Measurements from ENCODE around the gene TINAGL1.
"Not testable (repeated sequence)": the region's sequence is repeated elsewhere in the genome, so short reads cannot be mapped to it uniquely, and the experiment has no call there.

The TINAGL1 gene

DNA sequence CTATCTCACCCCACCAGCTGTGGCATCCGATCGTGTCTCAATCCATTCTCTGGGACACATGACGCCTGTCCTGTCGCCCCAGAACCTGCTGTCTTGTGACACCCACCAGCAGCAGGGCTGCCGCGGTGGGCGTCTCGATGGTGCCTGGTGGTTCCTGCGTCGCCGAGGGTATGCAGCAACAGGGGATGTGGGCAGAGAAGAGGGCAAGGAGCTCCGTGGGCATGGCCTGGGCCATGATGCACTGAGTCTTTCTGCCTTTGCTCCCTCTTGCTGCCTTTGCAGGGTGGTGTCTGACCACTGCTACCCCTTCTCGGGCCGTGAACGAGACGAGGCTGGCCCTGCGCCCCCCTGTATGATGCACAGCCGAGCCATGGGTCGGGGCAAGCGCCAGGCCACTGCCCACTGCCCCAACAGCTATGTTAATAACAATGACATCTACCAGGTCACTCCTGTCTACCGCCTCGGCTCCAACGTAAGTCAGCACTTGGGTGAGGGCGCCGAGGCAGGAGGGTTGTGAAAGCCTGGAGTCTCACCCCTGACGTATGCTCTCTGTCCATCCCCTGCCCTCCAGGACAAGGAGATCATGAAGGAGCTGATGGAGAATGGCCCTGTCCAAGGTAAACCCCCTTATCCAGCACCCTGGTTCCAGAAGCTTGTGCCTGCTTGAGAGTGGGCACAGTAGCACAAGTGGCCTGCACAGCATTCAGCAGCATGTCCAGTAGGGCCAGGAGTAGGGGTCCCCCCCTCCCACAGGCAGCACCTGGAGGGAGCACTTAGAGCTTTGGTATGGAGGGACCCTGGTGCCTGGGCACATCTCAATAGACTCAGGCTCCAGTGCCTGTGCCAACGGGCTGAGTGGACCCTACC, 8.8 kb downstream of the TINAGL1 start:
- no peak for DNase-seq

DNA sequence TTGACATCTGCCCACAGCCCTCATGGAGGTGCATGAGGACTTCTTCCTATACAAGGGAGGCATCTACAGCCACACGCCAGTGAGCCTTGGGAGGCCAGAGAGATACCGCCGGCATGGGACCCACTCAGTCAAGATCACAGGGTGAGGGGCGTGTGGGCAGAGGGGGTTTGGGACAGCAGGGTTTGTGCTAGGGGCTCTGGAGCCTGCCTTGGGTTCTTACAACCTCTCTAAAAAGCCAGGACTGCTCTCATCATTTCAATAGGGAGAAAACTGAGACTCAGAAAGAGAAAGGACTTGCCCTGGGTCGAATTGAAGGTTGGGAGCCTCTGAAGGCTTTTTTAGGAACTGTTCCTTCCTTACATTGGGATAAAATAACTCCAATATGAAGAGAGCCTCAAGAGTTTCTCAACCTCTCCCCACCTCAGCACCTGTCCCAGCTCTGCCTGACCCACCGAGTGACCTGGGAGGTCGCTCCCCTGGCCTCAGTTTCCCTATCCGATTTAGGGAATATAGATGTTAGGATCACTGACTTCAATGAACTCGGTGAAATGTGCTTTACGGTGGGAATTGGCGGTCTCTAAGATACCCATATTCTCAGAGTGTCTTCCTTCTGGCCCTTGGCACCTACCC, 9.5 kb downstream of the TINAGL1 start:
- DNase-seq = no peak

DNA sequence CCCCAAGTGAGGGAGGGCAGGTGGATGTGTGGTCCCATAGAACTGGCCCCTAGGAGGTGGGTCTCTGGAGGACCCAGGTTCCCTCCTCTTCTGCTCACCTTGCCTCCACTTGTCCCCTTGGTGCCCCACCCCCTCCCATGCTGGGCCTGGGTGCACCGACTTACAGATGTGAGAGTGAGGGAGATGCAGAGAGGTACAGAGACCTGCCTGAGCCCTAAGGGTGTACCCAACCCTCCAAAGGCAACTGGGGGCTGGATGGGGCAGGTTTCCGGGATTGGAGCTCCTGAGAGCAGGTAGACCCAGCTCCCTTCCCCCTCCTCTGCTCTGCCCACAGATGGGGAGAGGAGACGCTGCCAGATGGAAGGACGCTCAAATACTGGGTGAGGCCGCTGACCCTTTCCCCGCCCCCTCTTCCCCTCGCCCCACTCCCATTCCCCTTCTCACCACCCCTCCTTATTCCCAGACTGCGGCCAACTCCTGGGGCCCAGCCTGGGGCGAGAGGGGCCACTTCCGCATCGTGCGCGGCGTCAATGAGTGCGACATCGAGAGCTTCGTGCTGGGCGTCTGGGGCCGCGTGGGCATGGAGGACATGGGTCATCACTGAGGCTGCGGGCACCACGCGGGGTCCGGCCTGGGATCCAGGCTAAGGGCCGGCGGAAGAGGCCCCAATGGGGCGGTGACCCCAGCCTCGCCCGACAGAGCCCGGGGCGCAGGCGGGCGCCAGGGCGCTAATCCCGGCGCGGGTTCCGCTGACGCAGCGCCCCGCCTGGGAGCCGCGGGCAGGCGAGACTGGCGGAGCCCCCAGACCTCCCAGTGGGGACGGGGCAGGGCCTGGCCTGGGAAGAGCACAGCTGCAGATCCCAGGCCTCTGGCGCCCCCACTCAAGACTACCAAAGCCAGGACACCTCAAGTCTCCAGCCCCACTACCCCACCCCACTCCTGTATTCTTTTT, 10.3 kb downstream of the TINAGL1 start:
- DNase-seq = no peak

DNA sequence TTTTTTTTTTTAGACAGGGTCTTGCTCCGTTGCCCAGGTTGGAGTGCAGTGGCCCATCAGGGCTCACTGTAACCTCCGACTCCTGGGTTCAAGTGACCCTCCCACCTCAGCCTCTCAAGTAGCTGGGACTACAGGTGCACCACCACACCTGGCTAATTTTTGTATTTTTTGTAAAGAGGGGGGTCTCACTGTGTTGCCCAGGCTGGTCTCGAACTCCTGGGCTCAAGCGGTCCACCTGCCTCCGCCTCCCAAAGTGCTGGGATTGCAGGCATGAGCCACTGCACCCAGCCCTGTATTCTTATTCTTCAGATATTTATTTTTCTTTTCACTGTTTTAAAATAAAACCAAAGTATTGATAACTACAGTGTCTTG, 11.0 kb downstream of the TINAGL1 start:
- not testable (repeated sequence) for DNase-seq

DNA sequence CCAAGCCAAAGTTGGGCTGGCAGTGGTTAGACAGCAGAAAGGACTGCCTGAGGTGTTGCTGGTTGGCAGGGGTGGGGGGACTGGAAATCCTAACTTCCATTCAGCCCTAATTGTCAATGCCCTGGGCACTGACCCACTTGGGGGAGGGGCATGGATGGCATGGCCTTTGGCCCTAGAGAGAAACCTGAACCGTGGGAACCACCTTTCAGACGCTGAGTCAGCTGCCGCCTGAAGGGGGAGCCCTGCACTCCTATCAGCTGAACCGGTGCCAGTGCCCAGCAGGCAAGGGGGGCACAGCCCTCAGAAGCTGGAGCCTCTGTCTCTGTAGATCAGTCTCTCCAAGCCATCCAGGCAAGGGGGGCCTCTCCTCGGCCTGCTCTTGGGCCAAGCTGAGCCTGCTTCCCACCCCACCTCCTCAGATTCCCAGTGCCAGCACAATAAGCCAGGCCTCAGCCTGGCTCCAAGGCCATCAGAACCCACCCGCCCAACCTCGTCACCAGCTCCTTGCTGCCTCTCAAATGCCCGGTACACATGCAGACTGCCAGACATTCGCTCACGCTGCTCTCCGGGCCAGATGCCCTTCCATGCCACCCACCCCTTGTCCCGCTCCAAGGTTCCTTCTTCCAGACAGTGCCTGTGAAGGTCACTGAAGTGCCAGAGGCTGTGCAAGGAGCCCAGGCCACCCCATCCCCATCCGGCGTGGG, 11.6 kb downstream of the TINAGL1 start:
- DNase-seq = no peak

DNA sequence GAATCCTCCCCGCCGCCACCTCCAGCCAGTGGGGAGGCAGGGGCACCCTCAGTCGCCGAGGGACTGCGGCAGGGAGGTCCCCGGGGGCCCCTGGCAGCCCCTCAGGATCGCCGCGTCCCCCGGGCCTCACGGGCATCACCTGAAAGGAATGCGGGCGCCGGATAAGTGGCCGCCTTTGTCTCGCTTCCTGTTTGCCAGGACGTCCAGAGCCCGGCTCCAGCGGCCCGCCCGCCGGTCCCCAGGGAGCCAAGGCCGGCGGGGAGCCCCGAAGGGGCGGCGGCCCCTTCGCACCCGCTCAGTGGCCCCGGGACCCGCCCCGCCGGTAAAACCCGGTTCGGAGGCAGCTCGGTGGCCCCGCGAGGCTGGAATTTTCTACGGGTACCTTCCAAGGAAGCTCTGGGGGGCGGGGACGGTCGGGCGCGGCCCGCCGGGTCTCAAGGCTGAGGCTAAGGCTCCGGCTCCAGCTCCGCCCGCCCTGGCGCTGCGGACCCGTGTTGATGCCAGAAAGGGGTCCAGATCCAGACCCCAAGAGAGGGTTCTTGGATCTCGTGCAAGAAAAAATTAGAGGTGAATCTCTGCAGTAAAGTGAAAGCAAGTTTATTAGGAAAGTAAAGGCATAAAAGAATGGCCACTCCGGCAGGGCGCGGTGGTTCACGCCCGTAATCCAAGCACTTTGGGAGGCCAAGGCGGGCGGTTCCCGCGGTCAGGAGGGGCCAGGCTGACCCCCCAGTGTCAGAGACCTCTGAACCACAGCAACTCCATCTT, 12.6 kb downstream of the TINAGL1 start:
- no peak for DNase-seq

DNA sequence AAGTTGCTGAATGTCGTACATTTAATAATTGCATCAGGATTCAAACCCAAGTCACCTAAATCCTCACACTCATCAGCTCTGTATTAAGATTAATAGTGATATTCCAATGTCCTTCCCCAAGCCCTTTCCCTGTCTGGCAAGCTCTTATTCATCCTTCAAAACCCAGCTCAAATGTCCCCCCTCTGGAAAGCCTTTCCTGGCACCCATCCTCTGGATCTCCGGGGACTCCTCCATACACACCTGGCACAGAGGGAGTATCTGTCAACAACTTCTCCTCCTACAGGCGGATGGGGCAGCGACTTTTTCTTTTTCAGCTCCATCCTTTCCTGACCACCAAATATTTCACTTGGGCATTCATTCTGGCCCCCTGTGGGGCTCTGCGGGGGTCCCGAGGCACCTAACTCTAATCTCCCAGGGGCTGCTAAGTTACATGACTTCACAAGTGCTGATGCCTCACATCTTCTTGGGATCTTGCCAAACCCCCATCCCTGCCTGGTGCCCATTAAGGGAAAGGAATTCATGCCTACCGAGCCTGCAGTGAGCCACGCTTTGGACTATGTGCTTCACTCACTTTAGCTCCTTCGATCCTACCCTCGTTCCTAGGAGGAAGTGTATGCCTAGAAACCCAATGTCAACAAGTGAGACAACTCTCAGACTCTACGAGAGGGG, 15.2 kb downstream of the TINAGL1 start:
- DNase-seq = no peak

DNA sequence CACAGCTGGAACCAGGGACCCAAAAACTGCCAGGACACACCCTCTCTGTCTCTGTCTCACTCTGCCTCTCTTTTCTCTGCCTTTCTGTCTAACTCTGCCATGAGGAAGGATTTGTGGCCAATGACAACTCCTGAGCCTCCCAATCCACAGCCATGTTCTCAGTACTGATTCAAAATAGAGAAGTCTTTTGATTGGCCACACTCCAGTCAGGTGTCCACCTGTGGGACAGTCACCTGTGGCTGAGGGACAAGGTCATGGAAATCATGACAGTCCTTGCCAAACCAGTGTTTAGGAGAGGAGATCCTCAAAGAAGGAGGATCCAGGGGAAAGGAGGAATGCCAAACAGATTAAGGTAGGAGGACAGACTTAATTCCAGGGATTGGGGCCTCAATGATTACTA, 15.8 kb downstream of the TINAGL1 start:
- DNase-seq = no peak

DNA sequence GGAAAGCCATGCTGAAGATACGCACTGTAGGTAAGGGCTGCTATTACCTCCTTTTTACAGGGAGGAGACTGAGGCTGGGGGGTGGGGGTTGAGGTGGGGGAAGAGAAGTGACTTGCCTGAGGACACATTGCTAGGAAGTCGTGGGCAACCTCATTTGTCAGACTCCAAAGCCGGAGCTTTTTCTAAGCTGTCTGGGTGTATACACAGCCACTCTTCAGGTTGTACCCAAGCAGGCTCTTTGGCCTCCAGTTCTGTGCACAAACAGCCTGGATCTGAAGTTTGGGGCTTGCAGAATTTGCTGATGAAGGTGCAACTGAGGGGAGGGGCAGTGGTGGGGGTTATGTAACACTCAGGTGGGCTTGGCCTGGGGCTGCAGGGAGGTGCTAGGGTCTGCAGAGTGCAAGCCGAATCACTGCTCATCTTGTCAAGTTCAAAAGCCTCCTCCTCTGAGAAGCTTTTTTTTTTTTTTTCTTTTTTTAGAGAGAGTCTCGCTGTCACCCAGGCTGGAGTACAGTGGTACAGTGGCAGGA, 16.9 kb downstream of the TINAGL1 start:
- DNase-seq = no peak

DNA sequence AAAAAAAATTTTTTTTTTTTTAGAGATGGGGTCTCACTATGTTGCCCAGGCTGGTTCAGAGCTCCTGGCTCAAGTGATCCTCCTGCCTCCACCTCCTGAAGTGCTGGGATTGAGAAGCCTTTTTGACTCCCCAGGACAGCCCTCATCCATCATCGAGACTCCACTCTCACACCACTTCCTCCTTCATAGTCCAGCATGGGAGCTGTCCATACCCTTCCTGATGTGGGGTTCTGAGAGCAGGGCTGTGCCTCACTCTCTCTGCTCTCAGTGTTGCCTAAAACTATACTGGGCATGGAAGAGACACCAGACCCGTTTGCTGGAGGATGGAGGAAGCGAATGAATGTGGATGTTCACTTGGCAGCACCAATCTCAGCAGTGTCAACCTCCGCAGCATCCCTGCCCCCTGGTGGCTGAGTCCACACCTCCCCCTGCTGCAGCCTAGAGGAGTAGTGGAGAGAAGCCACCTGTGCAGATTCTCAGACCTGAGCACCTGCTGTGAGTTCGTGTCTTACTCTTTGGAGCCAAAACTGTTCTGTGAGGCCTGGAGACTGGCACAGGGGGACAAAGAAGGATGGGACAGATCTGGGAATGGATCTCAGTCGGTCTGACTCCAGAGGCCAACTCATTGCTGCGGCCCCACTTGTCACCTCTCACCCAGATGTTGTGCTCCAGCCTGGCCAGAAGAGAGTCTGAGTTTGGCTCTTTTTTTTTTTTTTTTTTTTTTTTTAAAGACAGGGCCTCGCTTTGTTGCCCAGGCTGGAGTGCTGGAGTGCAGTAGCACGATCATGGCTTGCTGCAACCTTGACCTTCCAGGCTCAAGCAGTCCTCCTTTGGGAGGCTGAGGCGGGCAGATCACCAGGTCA, 17.7 kb downstream of the TINAGL1 start:
- DNase-seq = peak; percentile 15

DNA sequence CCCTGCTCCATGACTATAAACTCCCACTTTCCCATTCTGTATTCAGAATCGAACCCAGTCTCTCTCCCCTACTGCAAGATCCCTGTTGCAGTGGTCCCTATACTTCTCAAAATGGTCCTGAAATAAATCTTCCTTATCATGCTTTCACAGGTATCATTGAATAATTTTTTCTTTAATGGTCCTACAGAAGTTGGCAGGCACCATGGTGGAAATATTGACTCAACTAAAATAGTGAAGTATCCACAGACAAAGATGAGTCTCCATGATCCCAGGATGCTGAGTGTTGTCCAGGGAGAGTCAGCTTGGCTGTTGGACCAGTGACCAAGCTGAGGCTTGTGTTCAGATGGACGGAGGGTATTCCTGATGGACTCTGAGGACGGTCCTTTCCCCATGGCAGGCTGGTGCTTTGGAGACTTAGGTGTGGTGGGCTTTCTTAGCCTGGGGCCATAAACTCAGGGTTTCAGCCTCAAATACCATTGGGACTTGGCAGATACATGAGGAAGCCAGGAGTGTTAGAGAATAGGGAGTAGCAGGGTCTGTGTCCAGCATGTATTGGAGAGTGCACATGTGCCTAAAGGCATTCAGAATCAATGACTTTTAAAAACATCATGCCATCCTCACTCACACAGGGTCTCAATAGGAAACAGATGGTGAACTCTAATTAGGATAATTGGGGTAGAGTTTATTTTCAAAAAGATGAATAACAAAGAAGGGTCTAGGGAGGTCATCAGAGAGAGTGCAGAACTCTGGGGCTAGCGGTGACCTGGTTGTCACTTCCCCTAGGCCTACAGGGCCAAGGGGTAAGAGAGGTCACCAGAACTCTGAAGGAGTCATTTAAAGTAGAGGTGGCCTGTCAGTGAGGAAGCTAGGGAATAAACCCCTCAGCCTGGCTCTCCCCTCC, 19.8 kb downstream of the TINAGL1 start:
- DNase-seq = no peak

DNA sequence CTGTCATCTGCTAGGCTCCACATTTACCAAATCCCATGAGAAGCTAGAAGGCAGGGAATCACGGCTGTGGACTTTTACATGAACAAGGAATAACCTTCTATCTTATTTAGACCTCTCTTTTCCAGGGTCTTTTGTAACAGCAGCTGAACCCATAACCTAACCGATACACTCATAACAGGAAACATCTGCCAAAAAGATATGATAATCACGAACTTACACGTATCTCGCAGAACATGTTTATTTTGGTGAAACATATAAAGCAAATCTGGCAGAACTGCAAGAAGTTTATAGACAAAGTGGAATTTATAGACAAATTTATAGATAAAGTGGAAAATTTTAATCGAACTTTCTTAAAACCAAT, 20.4 kb downstream of the TINAGL1 start:
- no peak for DNase-seq

DNA sequence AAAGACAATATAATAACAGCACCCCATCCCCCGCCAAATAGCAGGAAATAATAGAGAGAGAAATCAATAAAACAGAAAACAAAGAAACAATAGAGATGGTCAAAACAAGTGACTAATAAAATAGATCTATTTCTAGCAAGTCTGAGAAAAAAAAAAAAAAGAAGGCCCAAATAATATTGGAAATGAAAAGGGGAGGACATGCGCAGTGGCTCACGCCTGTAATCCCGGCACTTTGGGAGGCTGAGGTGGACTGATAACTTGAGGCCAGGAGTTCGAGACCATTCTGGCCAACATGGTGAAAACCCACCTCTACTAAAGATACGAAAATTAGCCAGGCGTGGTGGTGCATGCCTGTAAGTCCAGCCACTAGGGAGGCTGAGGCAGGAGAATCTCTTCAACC, 22.7 kb downstream of the TINAGL1 start:
- no peak for DNase-seq

DNA sequence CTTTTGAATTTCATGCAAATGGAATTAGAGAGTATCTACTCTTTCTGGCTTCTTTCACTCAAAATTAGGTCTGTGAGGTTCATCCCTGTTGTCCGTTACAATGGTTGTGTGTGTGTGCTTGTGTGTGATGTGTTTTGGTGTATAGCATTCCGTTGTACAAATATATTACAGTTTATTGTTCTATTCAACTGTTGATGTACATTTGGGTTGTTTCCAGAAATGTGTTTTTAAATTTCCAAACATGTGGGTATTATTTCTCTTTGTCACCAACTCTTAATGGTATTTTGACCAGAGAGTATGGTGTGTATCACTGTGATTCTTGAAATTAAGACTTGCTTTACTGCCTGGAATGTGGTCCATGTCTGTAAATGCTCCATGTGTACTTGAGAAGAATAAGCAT, 24.3 kb downstream of the TINAGL1 start:
- DNase-seq = no peak

DNA sequence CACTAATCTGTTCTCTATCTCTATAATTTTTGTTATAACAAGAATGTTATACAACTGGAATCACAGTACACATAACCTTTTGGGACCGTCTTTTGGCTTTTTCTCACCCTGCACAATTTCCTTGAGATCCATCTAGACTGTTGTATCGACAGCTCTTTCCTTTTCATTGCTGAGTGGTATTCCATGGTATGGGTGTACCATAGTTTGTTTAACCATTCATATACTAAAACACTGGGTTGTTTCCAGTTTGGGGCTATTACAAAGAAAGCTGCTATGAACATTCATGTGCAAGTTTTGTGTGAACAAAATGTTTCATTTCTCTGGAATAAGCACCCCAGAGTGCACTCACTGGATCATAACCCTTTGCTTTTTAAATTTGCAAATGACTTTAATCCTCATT, 25.8 kb downstream of the TINAGL1 start:
- DNase-seq = no peak

DNA sequence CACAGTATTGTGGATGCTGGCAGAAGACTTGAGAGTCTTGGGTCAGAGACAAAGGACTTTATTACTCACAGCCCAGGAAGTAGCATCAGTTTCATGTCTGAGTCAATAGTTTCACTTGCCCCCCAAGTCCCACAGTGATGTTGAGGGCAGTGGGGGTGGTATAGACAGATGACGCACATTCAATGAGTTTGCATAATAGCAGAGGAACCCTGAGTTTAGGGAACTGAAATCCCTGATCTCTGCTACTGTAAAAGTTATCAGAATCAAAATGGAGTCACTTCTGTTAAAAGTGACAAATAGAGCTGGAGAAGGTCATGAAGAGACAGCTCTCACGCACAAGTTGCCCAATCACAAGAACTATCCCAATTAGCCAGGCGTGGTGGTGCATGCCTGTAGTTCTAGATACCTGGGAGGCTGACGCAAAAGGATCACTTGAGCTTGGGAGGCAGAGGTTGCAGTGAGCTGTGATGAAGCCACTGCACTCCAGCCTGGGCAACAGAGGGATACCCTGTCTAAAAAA, 29.7 kb downstream of the TINAGL1 start:
- DNase-seq = no peak

DNA sequence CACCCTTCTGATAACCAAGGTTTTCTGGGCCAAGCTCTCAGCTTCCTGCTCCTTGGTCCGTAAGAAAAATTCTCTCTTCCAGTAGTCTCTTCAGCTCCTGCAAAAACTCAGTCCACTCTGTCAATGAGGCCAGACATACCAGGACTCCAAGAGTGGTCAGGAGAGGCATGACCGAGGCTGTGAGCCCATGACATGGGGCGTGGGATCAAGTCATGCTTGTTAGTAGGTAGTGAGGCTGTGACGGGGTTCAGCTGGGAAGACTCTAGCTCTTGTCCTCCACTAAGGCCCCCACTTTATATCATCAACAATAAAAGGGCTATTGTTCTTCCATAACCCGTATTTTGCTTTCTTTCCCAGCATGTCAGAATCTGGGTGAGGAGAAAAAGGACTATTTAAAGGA, 31.0 kb downstream of the TINAGL1 start:
- no peak for DNase-seq

DNA sequence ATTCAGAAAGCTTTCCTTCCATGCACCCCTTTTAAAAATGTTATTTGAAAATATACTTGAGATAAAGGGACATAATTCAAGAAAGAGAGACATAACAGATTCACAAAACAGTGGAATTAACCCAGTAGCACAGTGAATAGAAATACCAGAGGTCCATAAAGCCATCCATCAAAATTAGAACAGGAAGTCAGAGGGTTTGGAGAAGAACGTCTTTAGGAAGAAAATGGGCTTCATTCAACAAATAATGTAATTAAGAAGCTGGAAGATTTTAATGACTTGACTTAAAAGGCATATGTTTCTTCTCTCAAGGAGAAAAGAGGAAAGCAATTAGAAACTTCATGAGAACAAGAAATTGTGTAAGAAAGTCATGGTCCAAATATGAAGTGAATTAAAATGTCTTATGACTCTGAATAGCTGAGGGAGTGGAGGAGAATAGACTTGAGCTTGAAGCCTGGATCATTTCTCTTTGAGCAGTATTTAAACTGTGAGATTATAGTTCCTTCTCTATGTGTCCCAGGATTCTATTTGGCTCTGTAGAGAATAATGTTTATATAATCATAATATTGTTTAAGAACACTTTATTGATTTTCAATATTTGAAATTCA, 33.3 kb downstream of the TINAGL1 start:
- DNase-seq = no peak
